ENCODE measurements around the gene PROZ. TPM values are rescaled to one million over a fixed set of nuclear protein-coding genes. Genes with fewer than 3 reads are reported as not detected.

Gene PROZ
- total and polyA plus RNA-seq, 4 donors = not detected

- peaks cover 5 to 29% (median 21%) of the 10 kb centered on the region in 5 donors for H3K4me1 ChIP-seq (ENCODE audit: control insufficient read depth in 5 of 5, insufficient read depth in 5 of 5, low read length in 5 of 5)
- H3K9me3 ChIP-seq (ENCODE audit: control insufficient read depth in 4 of 4, insufficient read depth in 3 of 4, low read length in 3 of 4) = peaks cover 0 to 2% (median 0%) of the 10 kb centered on the region in 4 donors
- H3K27ac ChIP-seq (ENCODE audit: low read depth in 1 of 2, low read length in 1 of 2) = peak overlapping the region; percentile 2 to 71
- H3K36me3 ChIP-seq (ENCODE audit: control insufficient read depth in 4 of 4, insufficient read depth in 4 of 4, low read length in 4 of 4) = peaks cover 0 to 24% (median 9%) of the 10 kb centered on the region in 4 donors
- peak overlapping the region in 1 of 2 donors; percentile 16 for H3K9ac ChIP-seq (ENCODE audit: insufficient read depth in 1 of 2, low read length in 2 of 2)
- peak; percentile 63 to 81 (median 79) for DNase-seq
- no peak overlapping the region for H3K4me3 ChIP-seq
- no peaks in the 10 kb centered on the region for H3K27me3 ChIP-seq (ENCODE audit: control insufficient read depth in 3 of 3, insufficient read depth in 3 of 3, low read length in 2 of 3)
- 36 to 66% methylated on average over 7 of the region's 7 CpGs for WGBS, 2 donors
- ATAC-seq (ENCODE audit: insufficient read depth, low FRiP score) = peak; percentile 82
- no peak for TF ChIP-seq CTCF (IDR thresholded peaks at IDR 0.05; ENCODE audit: control extremely low read depth, extremely low read depth)
Measured at GRCh38 chr13:113216254-113217048, 58.0 kb downstream of the PROZ start.

GRCh38 chr13:113218586-113218985 is 60.1 kb downstream of the PROZ start:
- H3K36me3 ChIP-seq (ENCODE audit: control insufficient read depth in 4 of 4, insufficient read depth in 4 of 4, low read length in 4 of 4) = peaks cover 0 to 21% (median 17%) of the 10 kb centered on the region in 4 donors
- no peak overlapping the region for H3K9ac ChIP-seq (ENCODE audit: insufficient read depth in 1 of 2, low read length in 2 of 2)
- peaks cover 0 to 2% (median 0%) of the 10 kb centered on the region in 4 donors for H3K9me3 ChIP-seq (ENCODE audit: control insufficient read depth in 4 of 4, insufficient read depth in 3 of 4, low read length in 3 of 4)
- TF ChIP-seq CTCF (IDR thresholded peaks at IDR 0.05; ENCODE audit: control extremely low read depth, extremely low read depth) = no peak
- H3K4me3 ChIP-seq = no peak overlapping the region
- DNase-seq (no peak), ATAC-seq (ENCODE audit: insufficient read depth, low FRiP score) (no peak)
- no peaks in the 10 kb centered on the region for H3K27me3 ChIP-seq (ENCODE audit: control insufficient read depth in 3 of 3, insufficient read depth in 3 of 3, low read length in 2 of 3)
- WGBS, 2 donors = 76 to 81% methylated on average over 3 of the region's 3 CpGs
- H3K27ac ChIP-seq (ENCODE audit: low read depth in 1 of 2, low read length in 1 of 2) = no peak overlapping the region
- peaks cover 4 to 29% (median 21%) of the 10 kb centered on the region in 5 donors for H3K4me1 ChIP-seq (ENCODE audit: control insufficient read depth in 5 of 5, insufficient read depth in 5 of 5, low read length in 5 of 5)

GRCh38 chr13:113219256-113219940 is 61.0 kb downstream of the PROZ start:
- H3K27me3 ChIP-seq (ENCODE audit: control insufficient read depth in 3 of 3, insufficient read depth in 3 of 3, low read length in 2 of 3) = no peaks in the 10 kb centered on the region
- H3K9me3 ChIP-seq (ENCODE audit: control insufficient read depth in 4 of 4, insufficient read depth in 3 of 4, low read length in 3 of 4) = peaks cover 0 to 2% (median 0%) of the 10 kb centered on the region in 4 donors
- H3K4me3 ChIP-seq = no peak overlapping the region
- DNase-seq (no peak), ATAC-seq (ENCODE audit: insufficient read depth, low FRiP score) (no peak)
- H3K9ac ChIP-seq (ENCODE audit: insufficient read depth in 1 of 2, low read length in 2 of 2) = peak overlapping the region in 1 of 2 donors; percentile 1
- peaks cover 0 to 29% (median 21%) of the 10 kb centered on the region in 5 donors for H3K4me1 ChIP-seq (ENCODE audit: control insufficient read depth in 5 of 5, insufficient read depth in 5 of 5, low read length in 5 of 5)
- no peak for TF ChIP-seq CTCF (IDR thresholded peaks at IDR 0.05; ENCODE audit: control extremely low read depth, extremely low read depth)
- WGBS, 2 donors = 88 to 95% methylated on average over 14 of the region's 14 CpGs
- peaks cover 0 to 26% (median 21%) of the 10 kb centered on the region in 4 donors for H3K36me3 ChIP-seq (ENCODE audit: control insufficient read depth in 4 of 4, insufficient read depth in 4 of 4, low read length in 4 of 4)
- no peak overlapping the region for H3K27ac ChIP-seq (ENCODE audit: low read depth in 1 of 2, low read length in 1 of 2)

Data from lung (tissue), 12 donors.